SK-N-SH treated with all-trans-retinoic acid at 6 μM for 48 hours (cell line): ENCODE measurements around the gene LGR5.

Experiments used
- ARNTL ChIP-seq: fragments of 450-650 bp; formaldehyde crosslinking; IDR thresholded peaks from 2 replicates; pipeline ENCODE4 v1.5.0; 2020; ENCODE audit warnings: low read depth, mild to moderate bottlenecking, moderate library complexity, borderline replicate concordance
- CSDC2 ChIP-seq: fragments of 250-450 bp; sonication (Bioruptor Pico); IDR thresholded peaks from 2 replicates; pipeline ENCODE4 v1.5.0; 2020; ENCODE audit warnings: mild to moderate bottlenecking, moderate library complexity
- OSR1 ChIP-seq: fragments of 250-450 bp; sonication (Bioruptor Pico); IDR thresholded peaks from 2 replicates; pipeline ENCODE4 v1.8.0; 2022; ENCODE audit warnings: moderate library complexity, mild to moderate bottlenecking, inconsistent platforms
- RARB ChIP-seq: fragments of 250-450 bp; sonication (Bioruptor Pico); IDR thresholded peaks from 2 replicates; pipeline ENCODE4 v1.8.0; 2021; ENCODE audit warnings: mild to moderate bottlenecking, moderate library complexity
- SNAI2 ChIP-seq: fragments of 250-450 bp; sonication (Bioruptor Pico); IDR thresholded peaks from 2 replicates; pipeline ENCODE4 v1.5.0; 2020; ENCODE audit warnings: mild to moderate bottlenecking, moderate library complexity
- ZFP3 ChIP-seq: fragments of 250-450 bp; sonication (Bioruptor Pico); IDR thresholded peaks from 2 replicates; pipeline ENCODE4 v1.5.0; 2020; ENCODE audit warnings: mild to moderate bottlenecking, moderate library complexity
- ZNF565 ChIP-seq: fragments of 450-650 bp; formaldehyde crosslinking; conservative IDR thresholded peaks from 2 replicates; pipeline ENCODE4 v1.5.0; 2020; ENCODE audit warnings: low read depth, mild to moderate bottlenecking, moderate library complexity
- ZNF8 ChIP-seq: fragments of 450-650 bp; formaldehyde crosslinking; IDR thresholded peaks from 2 replicates; pipeline ENCODE4 v1.5.0; 2020; ENCODE audit warnings: mild to moderate bottlenecking, moderate library complexity
- TF ChIP-seq, protein P1 (sequence below): fragments of 250-450 bp; sonication (Bioruptor Pico); IDR thresholded peaks from 2 replicates; pipeline ENCODE4 v1.8.0; 2020; ENCODE audit warnings: mild to moderate bottlenecking, moderate library complexity, borderline replicate concordance
- TF ChIP-seq, protein P2 (sequence below): fragments of 250-450 bp; sonication (Bioruptor Pico); IDR thresholded peaks from 2 replicates; pipeline ENCODE4 v1.8.0; 2021; ENCODE audit warnings: low read depth, mild to moderate bottlenecking, moderate library complexity, borderline replicate concordance

GRCh38 chr12:71469258-71469750 lies 29.7 kb downstream of the LGR5 start:
- TF ChIP-seq SNAI2 (no peak), OSR1 (CRISPR knock-in tag) (no peak), RARB (CRISPR knock-in tag) (no peak), ZNF565 (CRISPR knock-in tag) (no peak), ZNF8 (CRISPR knock-in tag) (no peak), ARNTL (CRISPR knock-in tag) (no peak), CSDC2 (CRISPR knock-in tag) (no peak), ZFP3 (CRISPR knock-in tag) (no peak)
- TF ChIP-seq, protein P1, sequence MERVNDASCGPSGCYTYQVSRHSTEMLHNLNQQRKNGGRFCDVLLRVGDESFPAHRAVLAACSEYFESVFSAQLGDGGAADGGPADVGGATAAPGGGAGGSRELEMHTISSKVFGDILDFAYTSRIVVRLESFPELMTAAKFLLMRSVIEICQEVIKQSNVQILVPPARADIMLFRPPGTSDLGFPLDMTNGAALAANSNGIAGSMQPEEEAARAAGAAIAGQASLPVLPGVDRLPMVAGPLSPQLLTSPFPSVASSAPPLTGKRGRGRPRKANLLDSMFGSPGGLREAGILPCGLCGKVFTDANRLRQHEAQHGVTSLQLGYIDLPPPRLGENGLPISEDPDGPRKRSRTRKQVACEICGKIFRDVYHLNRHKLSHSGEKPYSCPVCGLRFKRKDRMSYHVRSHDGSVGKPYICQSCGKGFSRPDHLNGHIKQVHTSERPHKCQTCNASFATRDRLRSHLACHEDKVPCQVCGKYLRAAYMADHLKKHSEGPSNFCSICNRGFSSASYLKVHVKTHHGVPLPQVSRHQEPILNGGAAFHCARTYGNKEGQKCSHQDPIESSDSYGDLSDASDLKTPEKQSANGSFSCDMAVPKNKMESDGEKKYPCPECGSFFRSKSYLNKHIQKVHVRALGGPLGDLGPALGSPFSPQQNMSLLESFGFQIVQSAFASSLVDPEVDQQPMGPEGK (CRISPR knock-in tag): no peak
- TF ChIP-seq, protein P2, sequence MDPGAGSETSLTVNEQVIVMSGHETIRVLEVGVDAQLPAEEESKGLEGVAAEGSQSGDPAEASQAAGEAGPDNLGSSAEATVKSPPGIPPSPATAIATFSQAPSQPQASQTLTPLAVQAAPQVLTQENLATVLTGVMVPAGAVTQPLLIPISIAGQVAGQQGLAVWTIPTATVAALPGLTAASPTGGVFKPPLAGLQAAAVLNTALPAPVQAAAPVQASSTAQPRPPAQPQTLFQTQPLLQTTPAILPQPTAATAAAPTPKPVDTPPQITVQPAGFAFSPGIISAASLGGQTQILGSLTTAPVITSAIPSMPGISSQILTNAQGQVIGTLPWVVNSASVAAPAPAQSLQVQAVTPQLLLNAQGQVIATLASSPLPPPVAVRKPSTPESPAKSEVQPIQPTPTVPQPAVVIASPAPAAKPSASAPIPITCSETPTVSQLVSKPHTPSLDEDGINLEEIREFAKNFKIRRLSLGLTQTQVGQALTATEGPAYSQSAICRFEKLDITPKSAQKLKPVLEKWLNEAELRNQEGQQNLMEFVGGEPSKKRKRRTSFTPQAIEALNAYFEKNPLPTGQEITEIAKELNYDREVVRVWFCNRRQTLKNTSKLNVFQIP (CRISPR knock-in tag): no peak
